Mesothelial cell of epicardium (in vitro differentiated cells): Measurements from ENCODE around the gene EFNA3. TPM values are rescaled to one million over a fixed set of nuclear protein-coding genes. Genes with fewer than 3 reads are reported as not detected.

ENCODE experiments used
- DNase-seq, 2 experiments: peaks; one replicate each; pipeline ENCODE4 v3.0.0; 2021; ENCODE audit warnings: low spot score in 2 of 2; ENCODE audit not compliant: unreplicated experiment in 2 of 2
- H3K27ac Mint-ChIP-seq: 2 replicates; pipeline ENCODE4 v1.8.0; 2021; ENCODE audit warnings: mixed read lengths
- H3K27me3 Mint-ChIP-seq: 2 replicates; pipeline ENCODE4 v1.8.0; 2021; ENCODE audit warnings: low read depth, mixed read lengths
- H3K36me3 Mint-ChIP-seq: 2 replicates; pipeline ENCODE4 v1.8.0; 2021; ENCODE audit warnings: mixed read lengths
- H3K4me1 Mint-ChIP-seq: 2 replicates; pipeline ENCODE4 v1.8.0; 2021; ENCODE audit warnings: mixed read lengths
- H3K4me3 Mint-ChIP-seq: 2 replicates; pipeline ENCODE4 v1.8.0; 2021; ENCODE audit warnings: mild to moderate bottlenecking, moderate library complexity, mixed read lengths
- H3K9me3 Mint-ChIP-seq: 2 replicates; pipeline ENCODE4 v1.8.0; 2021; ENCODE audit warnings: mixed read lengths
- CTCF ChIP-seq: fragments of 200-600 bp; sonication (generic); IDR thresholded peaks from one replicate; pipeline ENCODE4 v1.5.0; 2021; ENCODE audit warnings: antibody characterized with exemption; ENCODE audit not compliant: unreplicated experiment
- total RNA-seq: library from RNA; stranded (reverse); gene quantifications from 3 replicates; pipeline ENCODE4 v1.2.1, GENCODE V29; 2021

EFNA3 gene
- total RNA-seq, 1 donor from 2014 or later, result 14.6 TPM

- no peaks in the 10 kb centered on the region for H3K36me3 Mint-ChIP-seq
- no peaks in the 10 kb centered on the region for H3K4me1 Mint-ChIP-seq
- no peaks in the 10 kb centered on the region for H3K27me3 Mint-ChIP-seq
- no peak within 1 kb of the TSS for H3K27ac Mint-ChIP-seq
- no peak for TF ChIP-seq CTCF
- no peak for DNase-seq
- H3K4me3 Mint-ChIP-seq, result no peak within 1 kb of the TSS
- no peaks in the 10 kb centered on the region for H3K9me3 Mint-ChIP-seq
Observed at GRCh38 chr1:155033524-155033923, 45.1 kb upstream of the EFNA3 start, which contains the start of the genes DCST1 and DCST2. DCST1 (plus strand) TSS chr1:155033824; CDS start chr1:155034037, 213 bp downstream. DCST2 (minus strand) TSS chr1:155033781; CDS start chr1:155033701, 80 bp downstream.

GRCh38 chr1:155034318-155035208 is 44.1 kb upstream of the EFNA3 start:
- H3K27me3 Mint-ChIP-seq, result no peaks in the 10 kb centered on the region
- H3K27ac Mint-ChIP-seq, result no peak overlapping the region
- H3K4me3 Mint-ChIP-seq, result no peak overlapping the region
- H3K36me3 Mint-ChIP-seq, result no peaks in the 10 kb centered on the region
- H3K4me1 Mint-ChIP-seq, result no peaks in the 10 kb centered on the region
- TF ChIP-seq CTCF, result no peak
- H3K9me3 Mint-ChIP-seq, result no peaks in the 10 kb centered on the region
- no peak for DNase-seq

GRCh38 chr1:155035936-155036335 is 42.7 kb upstream of the EFNA3 start:
- Mint-ChIP-seq H3K27me3 (no peaks in the 10 kb centered on the region), H3K36me3 (no peaks in the 10 kb centered on the region), H3K9me3 (no peaks in the 10 kb centered on the region), H3K27ac (no peak overlapping the region), H3K4me3 (no peak overlapping the region), H3K4me1 (no peaks in the 10 kb centered on the region)
- no peak for TF ChIP-seq CTCF
- no peak for DNase-seq

- no peak for DNase-seq
- no peaks in the 10 kb centered on the region for H3K36me3 Mint-ChIP-seq
- no peak overlapping the region for H3K4me3 Mint-ChIP-seq
- TF ChIP-seq CTCF, result no peak
- H3K27me3 Mint-ChIP-seq, result no peaks in the 10 kb centered on the region
- H3K9me3 Mint-ChIP-seq, result no peaks in the 10 kb centered on the region
- H3K27ac Mint-ChIP-seq, result no peak overlapping the region
- no peaks in the 10 kb centered on the region for H3K4me1 Mint-ChIP-seq
Observed at GRCh38 chr1:155037043-155037442, 41.6 kb upstream of the EFNA3 start.

GRCh38 chr1:155037851-155038441 is 40.7 kb upstream of the EFNA3 start:
- Mint-ChIP-seq H3K36me3 (no peaks in the 10 kb centered on the region), H3K27me3 (no peaks in the 10 kb centered on the region), H3K4me3 (no peak overlapping the region), H3K27ac (no peak overlapping the region), H3K4me1 (no peaks in the 10 kb centered on the region), H3K9me3 (no peaks in the 10 kb centered on the region)
- TF ChIP-seq CTCF, result no peak
- DNase-seq, result no peak
